Raji (cell line): ENCODE results near the gene OXSR1.

Source experiments
- POLR2A ChIP-seq: IDR thresholded peaks from 2 replicates; pipeline ENCODE4 v1.6.1; 2011; ENCODE audit warnings: low read depth, low read length, control low read depth; ENCODE audit not compliant: insufficient read depth

The OXSR1 gene

DNA sequence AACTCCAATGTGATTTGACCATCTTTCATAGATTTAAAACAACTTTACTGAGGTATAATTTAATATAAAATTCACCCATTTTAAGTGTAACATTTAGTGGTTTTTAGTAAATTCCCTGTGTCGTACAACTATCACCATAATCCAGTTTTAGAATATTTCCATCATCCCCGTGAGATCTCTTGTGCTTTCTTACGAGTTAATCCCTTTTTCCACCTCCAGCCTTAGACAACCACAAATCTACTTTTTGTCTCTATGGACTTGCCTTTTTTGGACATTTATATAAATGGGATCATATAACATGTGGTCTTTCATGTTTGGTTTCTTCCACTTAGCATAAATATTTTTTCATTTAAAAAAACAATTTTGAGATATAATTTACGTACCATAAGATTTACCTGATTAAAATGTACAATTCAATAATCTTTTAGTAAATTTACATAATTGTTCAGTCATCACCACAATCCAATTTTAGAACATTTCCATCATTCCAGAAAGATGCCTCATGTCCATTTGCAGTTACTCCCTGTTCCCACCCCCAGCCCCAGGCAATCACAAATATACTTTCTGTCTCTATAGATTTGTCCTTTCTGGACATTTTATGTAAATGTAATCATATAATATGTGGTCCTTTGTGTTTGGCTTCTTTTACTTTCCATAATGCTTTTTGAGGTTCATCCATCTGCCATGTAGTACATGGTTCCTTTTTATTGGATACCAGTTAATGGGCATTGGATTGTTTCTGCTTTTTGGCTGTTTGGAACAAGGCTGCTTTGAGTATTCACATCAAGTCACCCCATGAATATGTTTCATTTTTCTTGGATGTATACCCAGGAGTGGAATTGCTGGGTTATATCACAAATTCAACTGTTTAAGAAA, 3.1 kb downstream of the OXSR1 start:
- TF ChIP-seq POLR2A, result no peak

DNA sequence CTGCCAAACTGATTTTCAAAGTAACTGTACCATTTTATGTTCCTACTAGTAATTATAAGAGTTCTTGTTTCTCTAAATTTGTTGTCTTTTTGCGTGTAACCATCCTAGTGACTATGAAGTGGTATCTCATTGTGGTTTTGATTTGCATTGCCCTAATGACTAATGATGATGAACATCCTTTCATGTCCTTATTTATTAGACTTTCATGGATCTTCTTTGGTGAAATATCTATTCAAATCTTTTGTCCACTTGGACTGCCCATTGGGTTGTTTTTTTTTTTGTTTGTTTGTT, 3.6 kb downstream of the OXSR1 start:
- no peak for TF ChIP-seq POLR2A

DNA sequence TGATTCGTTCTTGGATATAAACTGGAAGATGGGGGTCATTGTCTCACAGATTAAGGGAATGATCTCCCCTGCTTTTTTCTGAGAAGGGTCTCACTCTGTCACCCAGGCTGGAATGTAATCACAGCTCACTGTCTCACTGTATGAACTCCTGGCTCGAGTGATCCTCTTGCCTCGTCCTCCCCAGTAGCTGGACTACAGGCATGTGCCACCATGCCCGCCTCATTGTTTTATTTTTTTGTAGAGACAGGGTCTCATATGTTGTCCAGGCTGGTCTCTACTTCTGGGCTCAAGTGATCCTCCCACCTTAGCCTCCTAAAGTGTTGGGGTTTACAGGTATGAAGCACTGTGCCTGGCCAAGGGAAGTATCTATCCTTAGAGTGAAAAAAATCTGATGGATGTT, 5.4 kb downstream of the OXSR1 start:
- TF ChIP-seq POLR2A, result no peak

DNA sequence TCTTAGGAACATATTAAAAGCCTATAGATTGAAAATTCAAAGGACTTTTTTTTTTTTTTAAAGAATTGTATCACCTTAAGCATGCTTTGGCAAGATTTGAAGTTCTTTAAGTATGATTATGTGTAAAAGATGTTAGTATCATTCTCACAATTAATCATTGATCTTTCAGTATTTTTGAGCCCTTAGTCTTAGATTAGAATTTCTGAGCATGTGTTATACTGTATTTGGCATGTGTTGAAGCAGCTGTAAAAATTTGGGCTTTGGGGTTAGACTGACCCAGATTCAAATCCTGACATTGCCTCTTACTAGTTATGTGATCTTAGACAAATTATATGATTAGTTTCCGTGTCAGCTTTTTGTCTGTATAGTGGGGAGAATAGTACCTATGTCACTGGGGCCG, 6.3 kb downstream of the OXSR1 start:
- TF ChIP-seq POLR2A, result no peak

DNA sequence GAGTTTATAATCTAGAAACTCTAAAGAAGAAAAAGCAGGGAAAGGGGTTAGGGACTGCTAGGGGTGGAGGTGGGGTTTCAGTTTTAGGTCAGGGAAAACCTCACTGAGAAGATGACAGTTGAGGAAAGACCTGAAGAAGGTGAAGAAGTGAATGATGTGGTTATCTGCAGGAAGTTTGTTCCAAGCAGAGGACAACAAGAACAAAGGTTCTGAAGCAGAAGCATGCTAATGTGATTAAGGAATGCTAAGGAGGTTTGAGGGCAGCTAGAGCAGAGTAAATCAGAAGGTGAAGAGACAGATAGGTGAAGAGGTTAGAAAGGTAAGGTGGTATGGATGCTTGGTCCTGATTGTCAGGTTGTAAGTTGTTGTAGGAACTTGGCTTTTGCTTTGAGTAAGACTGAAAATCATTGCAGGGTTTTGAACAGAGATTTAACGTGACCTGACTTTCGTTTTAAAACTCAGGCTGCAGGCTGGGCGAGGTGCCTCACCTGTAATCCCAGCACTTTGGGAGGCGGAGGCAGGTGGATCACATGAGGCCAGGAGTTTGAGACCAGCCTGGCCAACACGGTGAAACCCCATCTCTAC, 8.6 kb downstream of the OXSR1 start:
- no peak for TF ChIP-seq POLR2A

GRCh38 chr3:38177181-38177580, 11.8 kb downstream of the OXSR1 start:
- TF ChIP-seq POLR2A, result no peak

DNA sequence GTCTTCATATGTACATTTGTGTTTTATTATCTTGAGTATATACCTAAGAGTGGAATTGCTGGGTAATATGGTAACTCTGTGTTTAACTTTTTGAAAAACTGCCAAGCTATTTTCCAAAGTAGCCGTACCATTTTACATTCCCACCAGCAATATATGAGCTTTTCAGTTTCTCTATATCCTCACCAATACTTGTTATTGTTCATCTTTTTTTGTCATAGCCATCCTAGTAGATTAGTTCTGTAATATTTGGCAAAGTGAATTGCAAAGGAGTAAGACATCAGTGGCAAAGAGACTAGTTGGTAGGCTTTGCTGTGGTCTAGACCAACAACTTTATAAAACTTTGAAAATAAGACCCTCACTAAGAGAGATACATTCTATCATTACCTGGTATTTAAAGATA, 21.4 kb downstream of the OXSR1 start:
- no peak for TF ChIP-seq POLR2A

- no peak for TF ChIP-seq POLR2A
Observed at GRCh38 chr3:38190481-38190881, 25.1 kb downstream of the OXSR1 start.

GRCh38 chr3:38203690-38204089, 38.4 kb downstream of the OXSR1 start:
- TF ChIP-seq POLR2A, result no peak

- TF ChIP-seq POLR2A, result no peak
Observed at GRCh38 chr3:38204599-38205471, 39.5 kb downstream of the OXSR1 start.

DNA sequence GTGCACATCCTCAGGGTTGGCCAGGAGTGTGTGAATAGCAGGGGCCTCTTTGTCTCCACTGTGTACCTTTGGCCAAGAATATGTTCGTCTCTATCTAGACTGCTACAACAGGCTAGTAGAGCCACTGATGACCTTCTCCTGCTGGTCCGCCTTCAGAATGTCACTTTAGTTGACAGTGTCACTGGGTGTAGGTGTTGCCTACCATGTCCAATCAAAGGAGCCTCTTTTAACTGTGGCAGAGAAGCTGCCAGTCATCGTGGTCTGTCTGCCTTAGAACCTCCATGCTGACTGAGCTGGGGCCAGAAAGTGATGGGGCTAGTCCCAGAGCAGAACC, 40.1 kb downstream of the OXSR1 start:
- no peak for TF ChIP-seq POLR2A

DNA sequence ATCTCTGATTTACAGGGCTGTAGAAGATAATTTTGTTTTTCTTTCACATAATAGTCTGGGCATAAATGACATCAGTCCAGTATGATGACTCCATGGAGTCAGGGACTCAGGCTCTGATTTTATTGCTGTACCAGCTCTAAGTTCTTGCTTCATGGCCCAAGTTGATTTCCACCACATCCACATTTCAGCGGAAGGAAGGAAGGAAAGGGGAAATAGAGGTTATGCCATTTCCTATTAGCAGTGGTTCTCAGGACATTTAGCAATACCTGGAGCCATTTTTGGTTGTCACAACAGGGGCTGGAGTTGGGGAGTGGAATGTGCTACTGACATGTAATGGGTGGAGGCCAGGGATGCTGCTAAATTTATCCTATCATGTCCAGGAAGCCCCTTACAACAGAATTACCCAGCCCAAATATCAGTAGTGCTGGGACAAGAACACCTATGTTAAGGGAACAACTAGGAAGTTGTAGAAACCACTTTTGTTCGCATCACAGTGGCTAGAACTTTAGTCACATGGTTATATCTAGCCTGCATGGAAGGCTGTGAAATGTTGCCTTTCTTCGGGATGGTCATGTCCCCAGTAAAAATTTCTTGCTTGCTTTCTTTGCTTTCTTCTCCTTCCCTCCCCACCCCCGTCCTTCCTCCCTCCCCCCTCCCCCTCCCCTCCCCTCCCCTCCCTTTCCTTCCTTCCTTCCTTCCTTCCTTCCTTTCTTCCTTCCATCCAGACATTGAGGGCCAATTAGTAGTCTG, 42.1 kb downstream of the OXSR1 start:
- no peak for TF ChIP-seq POLR2A

- no peak for TF ChIP-seq POLR2A
Observed at GRCh38 chr3:38210141-38210757, 44.9 kb downstream of the OXSR1 start.

GRCh38 chr3:38212141-38212540, 46.8 kb downstream of the OXSR1 start:
- TF ChIP-seq POLR2A, result no peak

- TF ChIP-seq POLR2A, result no peak
Observed at GRCh38 chr3:38214560-38214959, 49.2 kb downstream of the OXSR1 start.
